ENCODE results near the gene ZNF554.

DNA sequence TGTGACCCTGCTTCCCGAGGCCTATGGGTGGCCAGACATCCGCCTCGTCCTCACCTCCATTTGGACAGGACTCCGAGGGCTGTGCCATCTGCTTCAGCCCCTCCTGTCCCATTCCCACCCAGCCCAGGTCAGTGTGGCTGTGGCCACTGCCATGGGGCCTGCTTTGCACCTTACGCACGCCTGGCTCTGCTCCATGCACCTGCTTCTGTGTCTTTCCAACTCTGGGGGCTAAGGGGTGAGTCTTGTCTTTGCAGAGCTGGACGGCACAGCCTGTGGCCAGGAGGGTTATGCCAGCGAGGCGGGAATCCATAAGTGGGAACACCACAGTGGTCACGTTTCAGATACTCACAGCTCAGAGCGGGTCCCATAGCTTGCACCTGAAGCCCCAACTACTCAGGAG lies 5.2 kb upstream of the ZNF554 start:
- TF ChIP-seq SPI1 (IDR thresholded peaks at IDR 0.05; ENCODE audit: low read depth, low read length) (no peak), POLR2A (IDR thresholded peaks at IDR 0.05; ENCODE audit: low read depth, low read length) (no peak), TAF1 (IDR thresholded peaks at IDR 0.05; ENCODE audit: low read depth, low read length) (no peak), POLR2AphosphoS5 (IDR thresholded peaks at IDR 0.05; ENCODE audit: low read depth, low read length) (no peak), PAX5 (IDR thresholded peaks at IDR 0.05; ENCODE audit: insufficient read depth, low read length, severe bottlenecking) (no peak), POU2F2 (IDR thresholded peaks at IDR 0.05; ENCODE audit: low read depth, low read length) (no peak)

All from GM12891 (cell line).